Motor neuron (in vitro differentiated cells): Measurements from ENCODE around the gene NT5C2. TPM values are rescaled to one million over a fixed set of nuclear protein-coding genes. Genes with fewer than 3 reads are reported as not detected.

Experiments used
- ATAC-seq, 8 experiments: fragments of 200-7000 bp; cut with Tn5 transposase; replicated peaks in 6 of 8; 2 replicates each; pipeline ENCODE4 v1.8.0; 2021; ENCODE audit warnings: mild to moderate bottlenecking in 8 of 8, moderate library complexity in 8 of 8
- H3K27ac ChIP-seq, 2 donors: fragments of 250-450 bp; sonication (Bioruptor Pico); 2 replicates each; pipeline ENCODE4 v1.9.0; 2021; ENCODE audit warnings: antibody characterized with exemption in 2 of 2, mild to moderate bottlenecking in 2 of 2, moderate library complexity in 1 of 2
- H3K4me1 ChIP-seq, 2 donors: fragments of 250-450 bp; sonication (Bioruptor Pico); replicated peaks in 1 of 2; 2 replicates each; pipeline ENCODE4 v1.6.1; 2021; ENCODE audit warnings: antibody characterized with exemption in 2 of 2, mild to moderate bottlenecking in 2 of 2, moderate library complexity in 1 of 2
- H3K4me3 ChIP-seq, 5 donors: fragments of 250-450 bp; sonication (Bioruptor Pico); 2 replicates each; pipeline ENCODE4 v1.9.0; 2021; ENCODE audit warnings: antibody characterized with exemption in 5 of 5, mild to moderate bottlenecking in 5 of 5, moderate library complexity in 4 of 5
- WGBS, 10 experiments: fragments of 450-650 bp; shearing (Covaris generic); methylation state at CpG; one replicate each; pipeline ENCODE4 v1.0.0; 2022; 5-methylcytosine and 5-hydroxymethylcytosine counted together
- in situ Hi-C, 9 experiments: fragments of 400-800 bp; cut with MboI; loops; one replicate each; pipeline ENCODE4 v1.15.0; 2021; ENCODE audit warnings: low sequenced_read_pairs in 9 of 9, low pct_unique_long_range_greater_than_20kb in 2 of 9; ENCODE audit not compliant: unreplicated experiment in 9 of 9
- total RNA-seq, 8 experiments: library from RNA; unstranded; fragments of 300-600 nt; gene quantifications; 2 replicates each; pipeline versions ENCODE4 v1.2.3 to v1.2.4, GENCODE V29; 2022

NT5C2 gene
- total RNA-seq, 8 experiments from 2014 or later = 39.5 to 103 (median 55.2) TPM

GRCh38 chr10:103082683-103083082 is 110.4 kb downstream of the NT5C2 start:
- in situ Hi-C loops = loop anchor here in 1 of 9 experiments (25.0 kb wide), 1 partner anchor 155 kb away; the partner anchor contains the start of gene RPEL1
- no peak overlapping the region for H3K27ac ChIP-seq

GRCh38 chr10:103080891-103081581 is 112.0 kb downstream of the NT5C2 start:
- Histone ChIP-seq H3K4me1 (no peaks in the 10 kb centered on the region), H3K27ac (no peak overlapping the region), H3K4me3 (no peak overlapping the region)
- WGBS, 10 experiments = 86 to 100% (median 92%) methylated on average over 1 to 4 of the region's 4 CpGs; no CpG with 5 or more reads in 7 of the 10 experiments
- in situ Hi-C loops = loop anchor here in 1 of 9 experiments (25.0 kb wide), 1 partner anchor 156 kb away; the partner anchor contains the start of gene RPEL1
- no peak for ATAC-seq

More at GRCh38 chr10:103082683-103083082, 110.4 kb downstream of the NT5C2 start:
- 75 to 100% (median 100%) methylated on average over 1 of the region's 1 CpG; no CpG with 5 or more reads in 5 of the 10 experiments for WGBS, 10 experiments
- no peak for ATAC-seq
- no peaks in the 10 kb centered on the region for H3K4me1 ChIP-seq
- H3K4me3 ChIP-seq = no peak overlapping the region

- 67 to 95% (median 86%) methylated on average over 2 to 11 of the region's 11 CpGs; no CpG with 5 or more reads in 6 of the 10 experiments for WGBS, 10 experiments
These were observed 113.1 kb downstream of the NT5C2 start for GRCh38 chr10:103079946-103080345.

GRCh38 chr10:103079100-103079499 is 114.0 kb downstream of the NT5C2 start:
- 60 to 100% (median 83%) methylated on average over 1 to 5 of the region's 7 CpGs; no CpG with 5 or more reads in 5 of the 10 experiments for WGBS, 10 experiments

More at GRCh38 chr10:103079946-103080345, 113.1 kb downstream of the NT5C2 start:
- no peak overlapping the region for H3K27ac ChIP-seq
- no peak overlapping the region for H3K4me3 ChIP-seq
- in situ Hi-C loops = loop anchor here in 1 of 9 experiments (10.0 to 25.0 kb wide), 2 partner anchors 157 to 245 kb away; partner anchors contain the start of genes CYP17A1 and RPEL1
- H3K4me1 ChIP-seq = no peaks in the 10 kb centered on the region
- no peak for ATAC-seq

GRCh38 chr10:103078676-103079075 is 114.4 kb downstream of the NT5C2 start:
- 83 to 100% (median 93%) methylated on average over 1 to 11 of the region's 14 CpGs; no CpG with 5 or more reads in 2 of the 10 experiments for WGBS, 10 experiments
- no peak for ATAC-seq
- in situ Hi-C loops = loop anchor here in 1 of 9 experiments (10.0 to 25.0 kb wide), 2 partner anchors 159 to 244 kb away; partner anchors contain the start of genes CYP17A1 and RPEL1

More at GRCh38 chr10:103079100-103079499, 114.0 kb downstream of the NT5C2 start:
- Histone ChIP-seq H3K4me1 (no peaks in the 10 kb centered on the region), H3K27ac (no peak overlapping the region), H3K4me3 (no peak overlapping the region)
- ATAC-seq = peak in 1 of 8 experiments; percentile 8
- in situ Hi-C loops = loop anchor here in 1 of 9 experiments (10.0 to 25.0 kb wide), 2 partner anchors 158 to 244 kb away; partner anchors contain the start of genes CYP17A1 and RPEL1

GRCh38 chr10:103078309-103078615 is 114.8 kb downstream of the NT5C2 start:
- in situ Hi-C loops = loop anchor here in 1 of 9 experiments (10.0 to 25.0 kb wide), 2 partner anchors 159 to 243 kb away; partner anchors contain the start of genes CYP17A1 and RPEL1
- no peak overlapping the region for H3K27ac ChIP-seq
- H3K4me3 ChIP-seq = no peak overlapping the region
- WGBS, 10 experiments = 80 to 100% (median 100%) methylated on average over 1 to 2 of the region's 3 CpGs; no CpG with 5 or more reads in 3 of the 10 experiments
- no peak for ATAC-seq
- no peaks in the 10 kb centered on the region for H3K4me1 ChIP-seq

More at GRCh38 chr10:103078676-103079075, 114.4 kb downstream of the NT5C2 start:
- Histone ChIP-seq H3K4me1 (no peaks in the 10 kb centered on the region), H3K4me3 (no peak overlapping the region), H3K27ac (no peak overlapping the region)

GRCh38 chr10:103077491-103078308 is 115.4 kb downstream of the NT5C2 start:
- ATAC-seq = no peak
- no peak overlapping the region for H3K4me3 ChIP-seq
- no peak overlapping the region for H3K27ac ChIP-seq
- in situ Hi-C loops = loop anchor here in 1 of 9 experiments (10.0 to 25.0 kb wide), 2 partner anchors 160 to 243 kb away; partner anchors contain the start of genes CYP17A1 and RPEL1
- WGBS, 10 experiments = 55 to 100% (median 85%) methylated on average over 1 to 14 of the region's 16 CpGs; no CpG with 5 or more reads in 1 of the 10 experiments
- no peaks in the 10 kb centered on the region for H3K4me1 ChIP-seq

- H3K4me1 ChIP-seq = no peaks in the 10 kb centered on the region
- no peak for ATAC-seq
- H3K27ac ChIP-seq = no peak overlapping the region
- WGBS, 10 experiments = 20 to 100% (median 95%) methylated on average over 1 to 10 of the region's 21 CpGs; no CpG with 5 or more reads in 2 of the 10 experiments
- H3K4me3 ChIP-seq = no peak overlapping the region
- in situ Hi-C loops = loop anchor here in 1 of 9 experiments (10.0 to 25.0 kb wide), 2 partner anchors 160 to 242 kb away; partner anchors contain the start of genes CYP17A1 and RPEL1
These were observed 116.1 kb downstream of the NT5C2 start for GRCh38 chr10:103077020-103077419.

- H3K4me3 ChIP-seq = no peak overlapping the region
- in situ Hi-C loops = loop anchor here in 2 of 9 experiments (10.0 to 25.0 kb wide), 2 partner anchors 238 to 336 kb away; partner anchors contain the start of genes CYP17A1 (in 1 of the 2) and WBP1L (in 1 of the 2)
- no peak for ATAC-seq
- H3K27ac ChIP-seq = no peak overlapping the region
- 85 to 97% (median 89%) methylated on average over 1 to 6 of the region's 8 CpGs; no CpG with 5 or more reads in 6 of the 10 experiments for WGBS, 10 experiments
- no peaks in the 10 kb centered on the region for H3K4me1 ChIP-seq
These were observed 120.2 kb downstream of the NT5C2 start for GRCh38 chr10:103072891-103073290.

GRCh38 chr10:103072276-103072675 is 120.8 kb downstream of the NT5C2 start:
- 76 to 98% (median 94%) methylated on average over 3 to 7 of the region's 22 CpGs; no CpG with 5 or more reads in 7 of the 10 experiments for WGBS, 10 experiments
- no peaks in the 10 kb centered on the region for H3K4me1 ChIP-seq
- H3K4me3 ChIP-seq = no peak overlapping the region
- ATAC-seq = no peak
- H3K27ac ChIP-seq = no peak overlapping the region
- in situ Hi-C loops = loop anchor here in 2 of 9 experiments (10.0 to 25.0 kb wide), 2 partner anchors 237 to 335 kb away; partner anchors contain the start of genes CYP17A1 (in 1 of the 2) and WBP1L (in 1 of the 2)

GRCh38 chr10:103069453-103070331 is 123.4 kb downstream of the NT5C2 start:
- 10 to 80% (median 27%) methylated on average over 3 to 10 of the region's 16 CpGs; no CpG with 5 or more reads in 3 of the 10 experiments for WGBS, 10 experiments
- in situ Hi-C loops = loop anchor here in 3 of 9 experiments (10.0 to 25.0 kb wide), 4 partner anchors 145 to 332 kb away; partner anchors contain the start of genes CNNM2 (in 1 of the 3), CYP17A1 (in 1 of the 3) and WBP1L (in 1 of the 3)
- H3K27ac ChIP-seq = no peak overlapping the region
- no peaks in the 10 kb centered on the region for H3K4me1 ChIP-seq
- ATAC-seq = peak in 7 of 8 experiments; percentile 47 to 90 (median 69)
- no peak overlapping the region for H3K4me3 ChIP-seq
